NCI-H1417 (cell line): ENCODE data around the gene SIX2.

Source experiments
- DNase-seq, 3 experiments: peaks; one replicate each; lab custom pipeline; 2025; lab: John Stamatoyannopoulos, UW

SIX2 gene

GRCh38 chr2:44967056-44967455 lies 42.2 kb downstream of the SIX2 start:
- no peak for DNase-seq

- DNase-seq: no peak
These were observed 43.6 kb downstream of the SIX2 start for GRCh38 chr2:44965684-44966083.

GRCh38 chr2:44964752-44965236 lies 44.5 kb downstream of the SIX2 start:
- peak; percentile 43 to 93 (median 88) for DNase-seq

GRCh38 chr2:44962176-44962695 lies 47.0 kb downstream of the SIX2 start:
- no peak for DNase-seq

- no peak for DNase-seq
These were observed 48.4 kb downstream of the SIX2 start for GRCh38 chr2:44960871-44961270.

GRCh38 chr2:44959855-44960254 lies 49.4 kb downstream of the SIX2 start:
- no peak for DNase-seq

GRCh38 chr2:44957656-44958327 lies 51.5 kb downstream of the SIX2 start:
- no peak for DNase-seq

GRCh38 chr2:44956843-44957242 lies 52.4 kb downstream of the SIX2 start:
- DNase-seq: no peak

- peak; percentile 81 to 90 (median 86) for DNase-seq
These were observed 53.5 kb downstream of the SIX2 start for GRCh38 chr2:44955593-44956392.
